Fibroblast of the aortic adventitia (primary cell): ENCODE data around the gene TEX261. TPM values are rescaled to one million over a fixed set of nuclear protein-coding genes. Genes with fewer than 3 reads are reported as not detected.
A peak's percentile ranks its signal among the peaks of the same experiment; 100 is the strongest.

Experiments
- DNase-seq: peaks from one replicate; pipeline ENCODE4 v3.0.0-alpha.2; 2010; ENCODE audit warnings: low read depth
- H3K4me3 ChIP-seq: 2 replicates; pipeline ENCODE4 v1.5.1; 2011; ENCODE audit warnings: low read depth, mild to moderate bottlenecking, control low read depth, low read length, moderate library complexity
- total RNA-seq: library from RNA; depleted of rRNA; stranded (reverse); fragments of >200 nt; gene quantifications from 2 replicates; pipeline ENCODE4 v1.2.3, GENCODE V29; 2012; ENCODE audit warnings: low replicate concordance
- TF ChIP-seq, protein P1 (sequence below): IDR thresholded peaks from 2 replicates; pipeline ENCODE4 v1.5.1; 2011; ENCODE audit warnings: mild to moderate bottlenecking, low read length, control low read depth, inconsistent platforms; ENCODE audit not compliant: insufficient read depth

Gene TEX261
- total RNA-seq, 1 donor = 44.2 TPM

DNA sequence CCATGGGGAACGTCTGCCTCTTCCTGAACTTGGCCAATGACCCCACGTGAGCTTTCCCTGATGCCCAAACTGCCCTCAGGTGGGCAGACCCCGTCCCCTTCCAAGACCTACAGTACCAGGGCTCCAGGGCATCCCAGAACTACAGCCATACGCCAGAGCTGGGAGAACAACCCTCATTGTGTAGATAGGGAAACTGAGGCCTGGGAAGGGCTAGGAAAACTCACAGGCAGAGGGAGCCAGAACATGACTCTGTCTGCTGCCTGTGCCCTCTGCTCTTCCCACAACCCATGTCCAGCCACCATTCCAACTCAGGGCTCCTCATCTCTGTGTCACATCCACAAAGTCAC lies 33.1 kb downstream of the TEX261 start:
- TF ChIP-seq, protein P1, sequence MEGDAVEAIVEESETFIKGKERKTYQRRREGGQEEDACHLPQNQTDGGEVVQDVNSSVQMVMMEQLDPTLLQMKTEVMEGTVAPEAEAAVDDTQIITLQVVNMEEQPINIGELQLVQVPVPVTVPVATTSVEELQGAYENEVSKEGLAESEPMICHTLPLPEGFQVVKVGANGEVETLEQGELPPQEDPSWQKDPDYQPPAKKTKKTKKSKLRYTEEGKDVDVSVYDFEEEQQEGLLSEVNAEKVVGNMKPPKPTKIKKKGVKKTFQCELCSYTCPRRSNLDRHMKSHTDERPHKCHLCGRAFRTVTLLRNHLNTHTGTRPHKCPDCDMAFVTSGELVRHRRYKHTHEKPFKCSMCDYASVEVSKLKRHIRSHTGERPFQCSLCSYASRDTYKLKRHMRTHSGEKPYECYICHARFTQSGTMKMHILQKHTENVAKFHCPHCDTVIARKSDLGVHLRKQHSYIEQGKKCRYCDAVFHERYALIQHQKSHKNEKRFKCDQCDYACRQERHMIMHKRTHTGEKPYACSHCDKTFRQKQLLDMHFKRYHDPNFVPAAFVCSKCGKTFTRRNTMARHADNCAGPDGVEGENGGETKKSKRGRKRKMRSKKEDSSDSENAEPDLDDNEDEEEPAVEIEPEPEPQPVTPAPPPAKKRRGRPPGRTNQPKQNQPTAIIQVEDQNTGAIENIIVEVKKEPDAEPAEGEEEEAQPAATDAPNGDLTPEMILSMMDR = no peak
- H3K4me3 ChIP-seq = no peak overlapping the region
- no peak for DNase-seq

DNA sequence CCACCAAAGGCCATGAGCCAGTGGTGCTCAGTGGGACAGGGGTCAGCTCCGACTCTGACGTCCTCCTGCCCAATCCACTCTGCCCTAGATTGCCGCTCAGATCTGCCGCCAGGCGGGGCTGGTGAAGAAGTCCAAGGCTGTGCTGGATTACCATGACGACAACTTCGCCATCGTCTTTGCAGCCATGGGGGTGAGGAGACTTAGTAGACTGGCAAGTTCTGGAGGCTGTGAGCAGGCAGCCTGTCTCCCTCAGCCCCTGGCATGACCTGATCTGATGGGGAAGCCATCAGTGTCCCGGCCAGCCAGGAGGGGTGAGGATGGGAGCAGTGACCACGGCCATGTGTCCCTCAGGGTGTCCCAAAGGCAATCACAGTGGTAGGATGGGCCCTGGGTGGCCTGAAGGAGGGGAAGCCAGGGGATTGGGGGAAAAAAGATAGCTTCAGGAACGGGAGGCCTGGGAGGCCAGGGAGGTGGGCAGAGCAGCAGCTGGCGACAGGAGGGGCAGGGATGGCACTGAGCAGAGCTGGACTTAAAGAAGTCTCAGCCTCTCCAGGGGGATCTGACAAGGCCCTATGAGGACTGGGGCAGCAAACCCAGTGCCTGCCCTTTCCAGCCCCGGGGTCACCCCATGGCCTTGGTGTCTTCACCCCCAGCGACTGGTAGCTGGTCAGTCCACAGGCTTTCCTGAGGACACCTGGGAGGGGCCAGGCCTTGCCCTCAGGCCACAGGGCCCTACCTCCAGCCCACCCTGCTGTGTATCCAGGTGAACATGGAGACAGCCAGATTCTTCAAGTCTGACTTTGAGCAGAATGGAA lies 33.6 kb downstream of the TEX261 start:
- TF ChIP-seq, protein P1 = peak; percentile 9
- no peak overlapping the region for H3K4me3 ChIP-seq
- no peak for DNase-seq

DNA sequence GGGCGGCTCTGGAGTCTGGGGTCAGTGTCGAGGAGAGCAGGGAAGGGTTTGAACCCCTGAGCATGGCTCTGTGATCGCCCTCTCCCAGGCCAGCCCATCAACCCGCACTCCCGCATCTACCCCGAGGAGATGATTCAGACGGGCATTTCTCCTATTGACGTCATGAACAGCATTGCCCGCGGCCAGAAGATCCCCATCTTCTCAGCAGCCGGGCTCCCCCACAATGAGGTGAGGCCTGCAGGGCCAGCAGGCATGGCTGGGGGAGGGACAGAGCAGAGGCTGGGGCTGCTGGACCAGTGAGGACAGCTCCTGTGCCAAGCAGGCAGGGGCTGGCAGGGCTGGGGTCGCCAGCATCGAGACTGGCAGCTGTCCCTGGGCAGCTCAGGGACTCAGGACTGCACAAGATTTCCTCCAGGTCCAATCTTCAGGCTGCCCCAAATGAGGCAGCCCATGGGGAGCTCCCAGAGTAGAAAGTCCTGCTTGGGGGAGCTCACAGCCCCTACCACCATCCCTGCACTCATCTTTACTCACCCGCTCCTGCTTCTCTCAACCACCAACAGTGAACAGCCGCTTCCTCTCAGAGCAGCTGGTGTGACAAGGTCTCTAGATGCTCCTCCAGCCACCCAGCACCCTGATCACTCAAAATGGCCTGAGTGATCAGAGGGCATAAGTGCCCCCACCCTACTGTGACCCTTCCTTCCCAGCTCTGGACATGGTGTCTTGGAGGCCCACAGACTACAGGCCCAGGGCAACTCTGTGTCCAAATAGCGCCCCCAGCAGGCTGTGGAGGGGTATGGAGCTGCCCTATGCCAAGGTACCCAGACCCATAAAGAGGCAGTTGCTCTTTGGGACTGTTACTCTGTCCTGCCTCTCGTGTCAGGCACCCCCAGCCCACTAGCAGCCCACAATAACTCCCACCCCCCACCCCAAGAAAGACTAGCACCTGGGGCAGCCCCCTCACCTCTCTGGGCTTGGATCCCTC lies 34.5 kb downstream of the TEX261 start:
- no peak for DNase-seq
- H3K4me3 ChIP-seq = no peak overlapping the region
- TF ChIP-seq, protein P1 = no peak

DNA sequence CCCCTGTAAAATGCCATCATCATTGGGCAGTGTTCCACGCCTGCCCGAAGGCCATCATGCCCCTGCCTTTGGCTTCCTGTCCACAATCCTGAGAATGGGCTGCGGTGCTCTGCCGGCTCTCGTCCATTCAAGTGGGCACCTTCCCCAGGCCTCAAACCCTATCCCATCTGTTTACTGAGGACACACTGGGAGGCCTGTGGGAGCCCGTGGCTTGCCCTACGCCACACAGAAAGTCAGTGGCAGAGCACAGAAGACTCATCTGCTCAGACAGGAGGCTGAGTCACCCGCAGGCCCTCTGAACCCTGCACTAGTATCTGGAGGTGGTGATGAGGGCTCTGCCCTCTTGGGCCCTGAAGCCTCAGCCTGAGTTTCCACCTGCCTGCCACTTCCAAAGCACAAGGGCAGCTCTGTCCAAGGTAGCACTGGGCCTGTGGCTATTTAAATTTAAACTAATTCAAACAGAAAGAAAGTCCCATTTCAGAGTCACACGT lies 35.4 kb downstream of the TEX261 start:
- no peak overlapping the region for H3K4me3 ChIP-seq
- no peak for DNase-seq
- TF ChIP-seq, protein P1 = no peak

DNA sequence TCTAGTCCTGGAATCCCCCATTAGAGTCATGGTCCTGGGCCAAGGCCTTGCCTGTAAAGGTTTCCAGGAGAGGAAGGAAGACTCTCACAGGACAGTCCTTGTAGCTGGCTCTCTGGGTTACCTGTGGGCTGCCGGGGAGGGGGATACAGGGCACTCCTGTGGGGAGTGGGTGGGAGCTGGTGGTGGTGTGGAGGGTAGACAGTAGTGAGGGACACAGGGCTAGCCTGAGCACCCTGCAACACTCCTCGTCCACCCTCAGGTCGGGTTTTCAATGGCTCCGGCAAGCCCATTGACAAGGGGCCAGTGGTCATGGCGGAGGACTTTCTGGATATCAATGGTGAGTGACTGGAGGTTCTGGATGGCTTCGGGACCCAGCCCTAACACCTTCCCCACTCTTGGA lies 35.9 kb downstream of the TEX261 start:
- TF ChIP-seq, protein P1 = no peak
- DNase-seq = no peak
- H3K4me3 ChIP-seq = no peak overlapping the region

DNA sequence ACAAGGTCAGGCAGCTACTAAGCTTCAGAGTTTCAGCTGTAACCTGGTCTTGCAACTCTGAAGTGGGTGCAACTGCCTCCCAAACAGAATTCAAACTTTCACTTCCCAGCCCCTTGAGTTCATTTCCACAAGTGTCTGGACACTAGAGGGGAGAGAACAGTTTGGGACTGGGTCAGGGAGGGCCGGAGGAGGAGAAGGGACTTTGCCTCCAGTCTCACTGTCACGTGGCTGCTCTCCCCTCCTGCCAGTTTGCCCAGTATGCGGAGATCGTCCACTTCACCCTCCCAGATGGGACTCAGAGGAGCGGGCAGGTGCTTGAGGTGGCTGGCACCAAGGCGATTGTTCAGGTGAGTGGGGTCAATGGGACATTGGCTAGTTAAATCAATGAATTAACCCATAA lies 36.9 kb downstream of the TEX261 start:
- no peak for DNase-seq
- TF ChIP-seq, protein P1 = no peak
- H3K4me3 ChIP-seq = no peak overlapping the region
